HEK293T (cell line): Measurements from ENCODE around the gene BLCAP.

Experiments used
- CTCF ChIA-PET: fragments of 350-600 bp; formaldehyde crosslinking; extraction: SDS; loops from one replicate; lab custom pipeline; 2021; ENCODE audit warnings: antibody characterized with exemption, inconsistent platforms; lab: Yijun Ruan, JAX
- POLR2A ChIA-PET: fragments of 350-600 bp; formaldehyde crosslinking; extraction: SDS; loops from one replicate; lab custom pipeline; 2020; ENCODE audit warnings: antibody characterized with exemption, inconsistent platforms; lab: Yijun Ruan, JAX
- DNase-seq: peaks from one replicate; pipeline ENCODE4 v3.0.0; 2012; ENCODE audit warnings: mixed read lengths; ENCODE audit errors: extremely low spot score
- ARNT ChIP-seq: fragments of 450-650 bp; IDR thresholded peaks from 2 replicates; pipeline ENCODE4 v1.6.1; 2017; ENCODE audit warnings: mild to moderate bottlenecking
- BHLHE40 ChIP-seq: fragments of 450-650 bp; IDR thresholded peaks from 2 replicates; pipeline ENCODE4 v1.6.1; 2016; ENCODE audit warnings: mild to moderate bottlenecking, moderate library complexity, borderline replicate concordance
- CTBP1 ChIP-seq: fragments of 450-650 bp; IDR thresholded peaks from 2 replicates; pipeline ENCODE4 v1.6.1; 2016; ENCODE audit warnings: borderline replicate concordance
- ELF4 ChIP-seq: fragments of 450-650 bp; IDR thresholded peaks from 2 replicates; pipeline ENCODE4 v1.6.1; 2017; ENCODE audit warnings: antibody characterized with exemption
- FOXA1 ChIP-seq: fragments of 450-650 bp; IDR thresholded peaks from 2 replicates; pipeline ENCODE4 v1.6.1; 2016; ENCODE audit warnings: mild to moderate bottlenecking
- FOXK2 ChIP-seq: fragments of 450-650 bp; IDR thresholded peaks from 2 replicates; pipeline ENCODE4 v1.6.1; 2016; ENCODE audit warnings: mild to moderate bottlenecking
- FOXM1 ChIP-seq: fragments of 450-650 bp; IDR thresholded peaks from 2 replicates; pipeline ENCODE4 v1.6.1; 2017; ENCODE audit warnings: mild to moderate bottlenecking, borderline replicate concordance
- HDGF ChIP-seq: fragments of 450-650 bp; IDR thresholded peaks from 2 replicates; pipeline ENCODE4 v1.6.1; 2017; ENCODE audit warnings: antibody characterized with exemption, borderline replicate concordance
- L3MBTL2 ChIP-seq: fragments of 450-650 bp; conservative IDR thresholded peaks from 2 replicates; pipeline ENCODE4 v1.6.1; 2016; ENCODE audit warnings: mild to moderate bottlenecking
- LEF1 ChIP-seq: fragments of 450-650 bp; IDR thresholded peaks from 2 replicates; pipeline ENCODE4 v1.6.1; 2017; ENCODE audit warnings: mild to moderate bottlenecking, borderline replicate concordance
- NFRKB ChIP-seq: fragments of 450-650 bp; IDR thresholded peaks from 2 replicates; pipeline ENCODE4 v1.6.1; 2016; ENCODE audit warnings: mild to moderate bottlenecking, moderate library complexity
- SP1 ChIP-seq: fragments of 450-650 bp; IDR thresholded peaks from 2 replicates; pipeline ENCODE4 v1.6.1; 2017
- SUZ12 ChIP-seq: fragments of 450-650 bp; IDR thresholded peaks from 2 replicates; pipeline ENCODE4 v1.6.1; 2016; ENCODE audit warnings: mild to moderate bottlenecking
- TARDBP ChIP-seq: fragments of 450-650 bp; IDR thresholded peaks from 2 replicates; pipeline ENCODE4 v1.6.1; 2016
- ZNF384 ChIP-seq: fragments of 450-650 bp; IDR thresholded peaks from 2 replicates; pipeline ENCODE4 v1.6.1; 2016
- TF ChIP-seq, protein P1 (sequence below): fragments of 450-650 bp; IDR thresholded peaks from 2 replicates; pipeline ENCODE4 v1.6.1; 2016

Gene BLCAP

DNA sequence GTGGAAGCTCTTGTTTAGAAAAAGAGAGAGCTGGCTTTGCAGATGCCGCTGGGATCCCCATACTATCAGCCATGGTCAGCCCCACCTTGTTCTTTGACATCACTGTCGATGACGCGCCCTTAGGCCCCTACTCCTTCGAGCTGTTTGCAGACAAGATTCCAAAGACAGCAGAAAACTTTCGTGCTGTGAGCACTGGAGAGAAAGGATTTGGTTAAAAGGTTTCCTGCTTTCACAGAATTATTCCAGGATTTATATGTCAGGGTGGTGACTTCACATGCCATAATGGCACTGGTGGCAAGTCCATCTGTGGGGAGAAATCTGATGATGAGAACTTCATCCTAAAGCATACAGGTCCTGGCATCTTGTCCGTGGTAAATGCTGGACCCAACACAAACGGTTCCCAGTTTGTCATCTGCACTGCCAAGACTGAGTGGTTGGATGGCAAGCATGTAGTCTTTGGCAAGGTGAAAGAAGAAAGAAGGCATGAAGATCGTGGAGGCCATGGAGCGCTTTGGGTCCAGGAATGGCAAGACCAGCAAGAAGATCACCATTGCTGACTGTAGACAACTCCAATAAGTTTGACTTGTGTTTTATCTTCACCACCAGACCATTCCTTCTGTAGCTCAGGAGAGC, 2.4 kb upstream of the BLCAP start:
- POLR2A ChIA-PET: no interaction called here
- no peak for TF ChIP-seq LEF1
- no peak for TF ChIP-seq FOXA1
- DNase-seq: no peak
- CTCF ChIA-PET: no interaction called here

DNA sequence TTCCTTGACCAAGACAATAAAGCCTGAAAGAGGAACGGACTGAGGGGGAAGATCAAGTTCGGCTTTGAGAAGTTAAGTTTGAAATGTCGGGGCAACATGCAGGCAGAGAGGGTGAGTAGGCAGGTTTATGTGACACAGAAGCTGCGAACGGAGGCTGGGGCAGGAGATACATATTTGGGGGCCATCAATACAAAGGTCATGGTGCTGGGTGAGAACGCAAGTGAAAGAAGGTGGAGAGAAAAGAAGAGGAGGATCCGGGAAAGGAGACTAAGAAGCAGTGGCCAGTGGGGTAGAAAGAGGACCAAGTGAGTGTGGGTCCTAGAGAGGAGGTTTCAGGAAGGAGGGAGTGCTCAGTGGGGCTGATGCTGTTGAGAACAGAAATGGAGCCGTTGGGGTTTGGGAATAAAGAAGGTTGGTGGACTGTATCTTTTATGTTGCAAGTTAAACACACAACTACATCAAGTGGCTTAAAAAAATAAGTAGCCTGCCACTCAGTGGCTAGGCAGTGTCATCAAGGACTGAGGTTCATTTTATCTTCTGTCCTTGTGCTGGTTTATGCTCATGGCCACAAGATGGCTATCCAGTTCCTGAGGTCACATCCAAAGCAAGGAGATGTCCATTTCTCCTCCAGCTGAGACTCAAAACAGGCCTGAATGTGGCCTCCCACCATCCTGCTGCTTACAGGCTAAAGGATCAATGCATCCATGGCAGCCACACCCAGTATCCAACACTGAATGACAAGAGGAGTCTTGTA, 1.7 kb upstream of the BLCAP start:
- DNase-seq: no peak
- TF ChIP-seq SP1: no peak
- ChIA-PET CTCF (no interaction called here), POLR2A (no interaction called here)

DNA sequence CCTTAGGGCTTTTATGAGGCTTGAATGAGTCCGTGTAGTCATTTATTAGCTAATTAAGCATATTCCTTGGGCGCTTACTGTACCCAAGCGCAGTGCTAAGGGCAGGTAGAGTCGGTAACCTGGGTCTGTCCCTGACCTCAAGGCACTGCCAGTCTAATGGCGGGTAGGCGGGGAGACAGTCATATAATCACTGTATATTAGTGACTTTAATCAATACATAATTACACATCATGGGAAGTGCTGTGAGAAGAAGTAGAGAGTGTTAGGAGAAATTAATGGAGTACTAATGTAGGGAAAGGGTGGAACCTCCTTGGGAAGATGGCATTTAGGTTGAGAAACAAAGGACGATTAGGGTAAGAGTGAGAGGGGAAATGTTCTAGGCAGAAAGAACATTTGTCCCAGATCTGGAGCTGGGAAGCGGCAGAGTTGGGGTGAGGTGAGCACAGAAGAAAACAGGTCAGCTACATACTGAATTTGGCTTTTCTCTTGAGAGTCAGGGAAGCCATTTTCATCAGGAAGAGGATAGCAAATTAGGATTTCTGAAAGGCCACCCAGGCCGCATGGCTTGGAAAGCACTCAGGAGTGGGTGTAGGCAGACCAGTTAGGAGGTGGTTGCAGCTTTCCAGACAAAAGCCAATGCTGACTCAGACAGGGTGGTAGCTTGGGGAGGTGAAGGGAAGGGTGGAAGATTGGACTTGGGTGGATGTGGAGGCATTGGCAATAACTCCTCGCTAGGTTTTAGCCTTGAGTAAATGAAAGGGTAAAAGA, 954 bp upstream of the BLCAP start:
- no peak for DNase-seq
- TF ChIP-seq CTBP1 (no peak), FOXA1 (no peak), BHLHE40 (no peak), FOXM1 (no peak), ZNF384 (no peak), FOXK2 (no peak)
- ChIA-PET CTCF (no interaction called here), POLR2A (no interaction called here)

DNA sequence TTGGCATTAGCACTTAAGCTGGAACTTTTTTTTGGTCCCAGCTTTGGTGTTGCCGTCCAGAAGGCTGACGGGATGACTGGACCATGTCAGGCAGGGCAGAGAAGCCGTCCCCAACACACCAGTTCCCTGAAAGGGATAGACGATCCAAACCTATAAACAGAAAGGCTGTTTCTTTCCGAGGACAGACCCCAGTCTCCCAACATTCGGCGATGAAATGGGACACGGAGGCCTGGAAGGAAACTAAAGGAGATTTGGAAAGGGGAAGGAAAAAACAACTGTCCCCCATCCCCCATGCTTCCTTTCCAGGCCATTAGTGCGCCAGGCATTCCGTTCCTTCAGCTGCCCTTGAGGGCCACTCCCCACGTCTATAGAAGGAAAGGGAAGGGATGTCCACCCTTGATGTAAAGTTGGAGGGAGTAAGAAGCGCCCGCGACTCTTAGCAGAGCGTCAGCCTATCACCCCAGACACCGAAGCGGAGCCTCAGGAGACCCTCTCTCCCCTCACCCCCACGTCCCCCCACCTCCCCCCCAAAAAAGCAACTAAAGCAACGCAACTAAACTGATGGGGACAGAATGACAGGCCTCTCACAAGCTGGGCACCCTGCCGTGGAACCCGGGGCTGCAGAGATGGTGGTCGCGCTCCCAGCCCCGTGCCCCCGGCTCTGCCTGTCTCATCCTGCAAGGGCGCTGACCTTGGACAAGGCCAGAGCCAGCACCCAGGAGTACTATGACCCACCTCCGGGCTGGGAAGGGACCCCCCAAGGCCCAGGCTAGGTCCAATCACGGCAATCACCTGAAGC, 638 bp downstream of the BLCAP start:
- no peak for DNase-seq
- POLR2A ChIA-PET: interaction anchor here (0.7 to 1.2 kb wide), 4 partner anchors 9 to 50 kb away, joined by 3 read pairs; no protein-coding TSS in a partner anchor
- CTCF ChIA-PET: no interaction called here
- TF ChIP-seq ZNF384: no peak
- no peak for TF ChIP-seq BHLHE40

DNA sequence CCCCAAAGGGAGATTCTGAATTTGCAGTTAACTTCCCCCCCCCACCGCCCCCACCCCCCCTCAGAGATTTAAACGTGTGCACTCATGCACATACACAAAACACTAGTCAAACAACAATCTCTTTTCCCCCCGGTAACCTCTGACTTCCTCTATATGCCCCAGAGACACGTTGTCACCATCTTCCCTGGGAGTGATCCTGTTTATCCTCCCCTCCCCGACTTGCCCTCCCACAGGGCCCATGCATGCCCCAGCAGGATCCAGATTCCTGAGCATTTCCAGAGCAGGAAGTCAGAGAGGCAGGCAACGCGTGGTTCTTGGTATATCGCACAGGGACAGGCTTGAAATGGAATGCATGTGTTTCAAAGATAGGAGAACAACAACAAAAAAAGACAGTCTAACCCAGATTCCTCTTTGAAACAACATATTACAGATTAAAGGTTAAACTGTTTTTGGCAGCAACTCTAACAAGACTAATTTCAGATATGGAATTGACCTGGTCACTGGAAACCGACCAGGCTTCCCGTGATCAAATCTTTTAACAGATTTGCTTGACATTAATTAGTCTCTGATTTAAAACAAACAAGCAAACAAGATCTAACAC, 1.3 kb downstream of the BLCAP start:
- CTCF ChIA-PET: no interaction called here
- TF ChIP-seq ELF4 (no peak), L3MBTL2 (0 out of 2 replicates have a peak, but pooled peaks have one; percentile 15)
- DNase-seq: peak; percentile 54
- POLR2A ChIA-PET: interaction anchor here (0.5 to 1.0 kb wide), 2 partner anchors 32 to 189 kb away, joined by 3 to 4 read pairs; no protein-coding TSS in a partner anchor

DNA sequence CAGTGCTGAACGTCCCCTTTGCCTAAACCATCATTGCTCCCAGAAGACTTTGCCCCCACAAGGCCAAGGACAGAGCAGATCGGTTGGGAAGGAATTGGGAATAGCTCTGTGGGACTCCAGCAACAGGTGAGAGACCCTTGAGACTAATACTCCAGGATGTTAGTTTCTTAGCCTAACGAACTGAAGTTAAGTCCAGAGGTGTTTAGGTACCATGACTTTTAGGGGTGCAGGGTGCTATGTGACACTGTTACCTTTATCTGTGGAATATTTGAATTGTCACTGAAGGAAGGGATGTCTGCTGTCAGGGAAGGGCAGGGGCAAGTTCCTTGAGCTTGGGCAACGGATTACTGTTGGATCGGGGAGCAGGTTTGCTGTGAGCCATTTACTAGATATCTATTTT, 1.9 kb downstream of the BLCAP start:
- no peak for DNase-seq
- TF ChIP-seq ZNF384 (no peak), ARNT (no peak), ELF4 (no peak), CTBP1 (no peak), BHLHE40 (no peak), SP1 (no peak), FOXM1 (no peak), TARDBP (no peak), SUZ12 (no peak), NFRKB (no peak), HDGF (no peak), LEF1 (no peak), L3MBTL2 (no peak), FOXK2 (no peak), FOXA1 (no peak)
- TF ChIP-seq, protein P1, sequence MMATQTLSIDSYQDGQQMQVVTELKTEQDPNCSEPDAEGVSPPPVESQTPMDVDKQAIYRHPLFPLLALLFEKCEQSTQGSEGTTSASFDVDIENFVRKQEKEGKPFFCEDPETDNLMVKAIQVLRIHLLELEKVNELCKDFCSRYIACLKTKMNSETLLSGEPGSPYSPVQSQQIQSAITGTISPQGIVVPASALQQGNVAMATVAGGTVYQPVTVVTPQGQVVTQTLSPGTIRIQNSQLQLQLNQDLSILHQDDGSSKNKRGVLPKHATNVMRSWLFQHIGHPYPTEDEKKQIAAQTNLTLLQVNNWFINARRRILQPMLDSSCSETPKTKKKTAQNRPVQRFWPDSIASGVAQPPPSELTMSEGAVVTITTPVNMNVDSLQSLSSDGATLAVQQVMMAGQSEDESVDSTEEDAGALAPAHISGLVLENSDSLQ: no peak
- ChIA-PET CTCF (interaction anchor here (0.6 kb wide), 1 partner anchor 8 kb away, joined by 3 read pairs; no protein-coding TSS in a partner anchor), POLR2A (interaction anchor here (0.5 kb wide), 1 partner anchor 188 kb away, joined by 4 read pairs; no protein-coding TSS in a partner anchor)
